Endothelial cell (in vitro differentiated cells): Measurements from ENCODE around the gene PROK1. TPM values are rescaled to one million over a fixed set of nuclear protein-coding genes. Genes with fewer than 3 reads are reported as not detected.

Experiments used
- DNase-seq: peaks from one replicate; pipeline ENCODE4 v3.0.0; 2021; ENCODE audit warnings: low spot score
- H3K27ac Mint-ChIP-seq: one replicate; pipeline ENCODE4 v1.8.0; 2021; ENCODE audit warnings: mixed read lengths, inconsistent platforms; ENCODE audit not compliant: unreplicated experiment
- H3K27me3 Mint-ChIP-seq: one replicate; pipeline ENCODE4 v1.8.0; 2021; ENCODE audit warnings: mild to moderate bottlenecking, moderate library complexity, mixed read lengths, inconsistent platforms; ENCODE audit not compliant: unreplicated experiment
- H3K36me3 Mint-ChIP-seq: one replicate; pipeline ENCODE4 v1.8.0; 2021; ENCODE audit warnings: mild to moderate bottlenecking, low read depth, mixed read lengths, inconsistent platforms; ENCODE audit not compliant: unreplicated experiment
- H3K4me1 Mint-ChIP-seq: one replicate; pipeline ENCODE4 v1.8.0; 2021; ENCODE audit warnings: mild to moderate bottlenecking, mixed read lengths, inconsistent platforms; ENCODE audit not compliant: unreplicated experiment
- H3K4me3 Mint-ChIP-seq: one replicate; pipeline ENCODE4 v1.8.0; 2021; ENCODE audit warnings: mild to moderate bottlenecking, mixed read lengths, inconsistent platforms; ENCODE audit not compliant: unreplicated experiment
- H3K9me3 Mint-ChIP-seq: one replicate; pipeline ENCODE4 v1.8.0; 2021; ENCODE audit warnings: mixed read lengths, inconsistent platforms; ENCODE audit not compliant: unreplicated experiment
- CTCF ChIP-seq: fragments of 200-600 bp; sonication (generic); IDR thresholded peaks from one replicate; pipeline ENCODE4 v1.5.0; 2021; ENCODE audit warnings: antibody characterized with exemption; ENCODE audit not compliant: unreplicated experiment
- total RNA-seq: library from RNA; stranded (reverse); fragmentation: NEBNext Ultra II Directional; extraction: Animal tissue kit (Norgen Biotek cat#: 25700); gene quantifications from one replicate; pipeline ENCODE4 v1.2.1, GENCODE V29; 2021; ENCODE audit not compliant: unreplicated experiment

The PROK1 gene
- total RNA-seq, 1 donor from 2014 or later, result not detected

GRCh38 chr1:110487726-110488125, 36.8 kb downstream of the PROK1 start:
- Mint-ChIP-seq H3K9me3 (no peaks in the 10 kb centered on the region), H3K4me1 (peaks cover 4% of the 10 kb centered on the region), H3K4me3 (no peak overlapping the region), H3K27me3 (peaks cover 5% of the 10 kb centered on the region), H3K27ac (no peak overlapping the region), H3K36me3 (no peaks in the 10 kb centered on the region)
- DNase-seq, result no peak
- no peak for TF ChIP-seq CTCF

- H3K4me1 Mint-ChIP-seq, result peaks cover 2% of the 10 kb centered on the region
- no peak for TF ChIP-seq CTCF
- peaks cover 5% of the 10 kb centered on the region for H3K27me3 Mint-ChIP-seq
- no peaks in the 10 kb centered on the region for H3K9me3 Mint-ChIP-seq
- H3K4me3 Mint-ChIP-seq, result no peak overlapping the region
- H3K36me3 Mint-ChIP-seq, result no peaks in the 10 kb centered on the region
- no peak for DNase-seq
- no peak overlapping the region for H3K27ac Mint-ChIP-seq
These were observed 37.2 kb downstream of the PROK1 start for GRCh38 chr1:110488161-110488560.

- no peaks in the 10 kb centered on the region for H3K9me3 Mint-ChIP-seq
- no peaks in the 10 kb centered on the region for H3K4me1 Mint-ChIP-seq
- TF ChIP-seq CTCF, result no peak
- H3K4me3 Mint-ChIP-seq, result no peak overlapping the region
- no peak for DNase-seq
- no peaks in the 10 kb centered on the region for H3K36me3 Mint-ChIP-seq
- H3K27ac Mint-ChIP-seq, result no peak overlapping the region
- H3K27me3 Mint-ChIP-seq, result peaks cover 5% of the 10 kb centered on the region
These were observed 37.9 kb downstream of the PROK1 start for GRCh38 chr1:110488867-110489266.

- TF ChIP-seq CTCF, result no peak
- DNase-seq, result no peak
- no peaks in the 10 kb centered on the region for H3K9me3 Mint-ChIP-seq
- H3K36me3 Mint-ChIP-seq, result no peaks in the 10 kb centered on the region
- peaks cover under 1% of the 10 kb centered on the region for H3K4me1 Mint-ChIP-seq
- no peak overlapping the region for H3K4me3 Mint-ChIP-seq
- H3K27ac Mint-ChIP-seq, result no peak overlapping the region
- H3K27me3 Mint-ChIP-seq, result peaks cover 5% of the 10 kb centered on the region
These were observed 38.5 kb downstream of the PROK1 start for GRCh38 chr1:110489406-110489805.

- peaks cover 5% of the 10 kb centered on the region for H3K27me3 Mint-ChIP-seq
- no peaks in the 10 kb centered on the region for H3K9me3 Mint-ChIP-seq
- H3K27ac Mint-ChIP-seq, result no peak overlapping the region
- no peak for DNase-seq
- H3K4me3 Mint-ChIP-seq, result no peak overlapping the region
- no peaks in the 10 kb centered on the region for H3K36me3 Mint-ChIP-seq
- TF ChIP-seq CTCF, result no peak
- H3K4me1 Mint-ChIP-seq, result peaks cover 6% of the 10 kb centered on the region
These were observed 39.1 kb downstream of the PROK1 start for GRCh38 chr1:110489973-110490542.
